HCT116 (cell line): Measurements from ENCODE around the gene CORT. TPM values are rescaled to one million over a fixed set of nuclear protein-coding genes. Genes with fewer than 3 reads are reported as not detected.

Source experiments
- ATAC-seq: fragments of 200-7000 bp; cut with Tn5 transposase; 2 replicates; pipeline ENCODE4 v1.9.1; 2020; ENCODE audit warnings: mild to moderate bottlenecking, moderate library complexity
- BruUV-seq: library from RNA; stranded (reverse); fragments of 400-500 nt; replicated peaks from 2 replicates; lab custom pipeline; 2021; lab: Mats Ljungman, UMichigan
- CTCF ChIA-PET: fragments of 300-600 bp; sonication (Branson Sonifier 250); formaldehyde crosslinking; loops from one replicate; lab custom pipeline; 2021; ENCODE audit warnings: antibody characterized with exemption; lab: Charles Lee
- POLR2A ChIA-PET: fragments of 300-600, 350-600 bp; sonication (Branson Sonifier 250); formaldehyde crosslinking; loops from one replicate; lab custom pipeline; 2021; ENCODE audit warnings: antibody characterized with exemption; lab: Charles Lee
- RAD21 ChIA-PET, 2 experiments: fragments of 300-600 bp; sonication (Branson Sonifier 250); formaldehyde crosslinking; loops; one replicate each; lab custom pipeline; 2023; ENCODE audit warnings: low total read pairs in 2 of 2; ENCODE audit not compliant: uncharacterized antibody in 2 of 2, unreplicated experiment in 2 of 2, low non-redundant PET in 1 of 2; lab: Charles Lee
- DNase-seq: peaks from one replicate; pipeline ENCODE4 v3.0.0-alpha.2; 2010; ENCODE audit warnings: low read depth, low spot score
- H2AFZ ChIP-seq: fragments of 200-600 bp; shearing (Covaris generic), sonication (generic); 2 replicates; pipeline ENCODE4 v1.6.1; 2017; ENCODE audit warnings: low read depth, mixed run types, mixed read lengths, antibody characterized with exemption, low read length; ENCODE audit not compliant: poor library complexity, severe bottlenecking
- H3K27ac ChIP-seq: 2 replicates; pipeline ENCODE4 v1.5.1; 2012; ENCODE audit warnings: low read depth, low read length
- H3K27me3 ChIP-seq: fragments of 200-600 bp; sonication (generic); 2 replicates; pipeline ENCODE4 v1.6.1; 2016; ENCODE audit warnings: mixed run types, low read length, mixed read lengths; ENCODE audit not compliant: insufficient read depth
- H3K36me3 ChIP-seq, 2 experiments: fragments of 200-500 bp in 1 of 2; fragments of 200-600 bp in 1 of 2; sonication (Bioruptor generic) in 1 of 2; sonication (generic) in 1 of 2; 2 replicates each; pipeline versions ENCODE4 v1.5.1 to v1.6.1; 2014 to 2016; ENCODE audit warnings: low read length in 2 of 2, inconsistent platforms in 1 of 2, mixed read lengths in 1 of 2, mixed run types in 1 of 2; ENCODE audit not compliant: insufficient read depth in 2 of 2, control insufficient read depth in 1 of 2
- H3K4me1 ChIP-seq, 2 experiments: fragments of 200-600 bp in 1 of 2; sonication (generic) in 1 of 2; 2 replicates each; pipeline versions ENCODE4 v1.5.1 to v1.6.1; 2012 to 2017; ENCODE audit warnings: low read length in 2 of 2, inconsistent platforms in 1 of 2, mild to moderate bottlenecking in 1 of 2, mixed read lengths in 1 of 2, mixed run types in 1 of 2, moderate library complexity in 1 of 2; ENCODE audit not compliant: insufficient read depth in 2 of 2, control insufficient read depth in 1 of 2
- H3K4me2 ChIP-seq: fragments of 200-600 bp; sonication (generic); 2 replicates; pipeline ENCODE4 v1.6.1; 2017; ENCODE audit warnings: mixed run types, low read length, mixed read lengths
- H3K4me3 ChIP-seq, 2 experiments: fragments of 200-600 bp in 1 of 2; sonication (generic) in 1 of 2; replicated peaks in 1 of 2; 2 replicates each; pipeline ENCODE4 v1.5.1; 2011 to 2016; ENCODE audit warnings: low read length in 2 of 2, control low read depth in 1 of 2, low read depth in 1 of 2, mild to moderate bottlenecking in 1 of 2, mixed read lengths in 1 of 2, mixed run types in 1 of 2
- H3K79me2 ChIP-seq: fragments of 200-600 bp; sonication (generic); 2 replicates; pipeline ENCODE4 v1.6.1; 2017; ENCODE audit warnings: mild to moderate bottlenecking, mixed run types, low read length, moderate library complexity, mixed read lengths; ENCODE audit not compliant: insufficient read depth
- H3K9ac ChIP-seq: fragments of 200-600 bp; sonication (generic); 2 replicates; pipeline ENCODE4 v1.6.1; 2016; ENCODE audit warnings: low read length, mixed read lengths
- H3K9me2 ChIP-seq: fragments of 200-600 bp; sonication (generic), shearing (Covaris generic); 2 replicates; pipeline ENCODE4 v1.6.1; 2017; ENCODE audit warnings: mixed run types, mild to moderate bottlenecking, moderate library complexity; ENCODE audit not compliant: insufficient read depth
- H3K9me3 ChIP-seq, 2 experiments: fragments of 200-500 bp in 1 of 2; fragments of 200-600 bp in 1 of 2; sonication (Bioruptor generic) in 1 of 2; sonication (generic) in 1 of 2; 2 replicates each; pipeline ENCODE4 v1.6.1; 2014 to 2017; ENCODE audit warnings: low read length in 2 of 2, mixed read lengths in 2 of 2, inconsistent platforms in 1 of 2, low read depth in 1 of 2, mild to moderate bottlenecking in 1 of 2, mixed run types in 1 of 2, moderate library complexity in 1 of 2; ENCODE audit not compliant: control insufficient read depth in 1 of 2, insufficient read depth in 1 of 2
- H4K20me1 ChIP-seq: fragments of 200-600 bp; sonication (generic), shearing (Covaris generic); 2 replicates; pipeline ENCODE4 v1.6.1; 2017; ENCODE audit warnings: mixed run types, mild to moderate bottlenecking, moderate library complexity; ENCODE audit not compliant: insufficient read depth
- CTCF ChIP-seq, 3 experiments: fragments of 200-600 bp in 1 of 3; sonication (generic) in 1 of 3; IDR thresholded peaks in 2 of 3; conservative IDR thresholded peaks in 1 of 3; 2 replicates each; pipeline ENCODE4 v1.5.1; 2012 to 2017; ENCODE audit warnings: low read depth in 2 of 3, low read length in 2 of 3, antibody characterized with exemption in 1 of 3, borderline replicate concordance in 1 of 3, control low read depth in 1 of 3, mild to moderate bottlenecking in 1 of 3, mixed read lengths in 1 of 3, mixed run types in 1 of 3, moderate library complexity in 1 of 3; ENCODE audit not compliant: insufficient read depth in 1 of 3
- ELF1 ChIP-seq: IDR thresholded peaks from 2 replicates; pipeline ENCODE4 v1.6.1; 2012; ENCODE audit warnings: low read depth, borderline replicate concordance
- EZH2 ChIP-seq: fragments of 200-600 bp; sonication (generic); IDR thresholded peaks from 2 replicates; pipeline ENCODE4 v1.6.1; 2017; ENCODE audit warnings: antibody characterized with exemption, mixed run types
- EZH2phosphoT487 ChIP-seq: fragments of 200-600 bp; IDR thresholded peaks from 2 replicates; pipeline ENCODE4 v1.6.1; 2018; ENCODE audit warnings: antibody characterized with exemption, borderline replicate concordance
- FOSL1 ChIP-seq: IDR thresholded peaks from 2 replicates; pipeline ENCODE4 v1.6.1; 2012; ENCODE audit warnings: low read depth
- MAX ChIP-seq: IDR thresholded peaks from 2 replicates; pipeline ENCODE4 v1.6.1; 2012
- SP1 ChIP-seq: IDR thresholded peaks from 2 replicates; pipeline ENCODE4 v1.6.1; 2012; ENCODE audit warnings: low read depth
- SRF ChIP-seq: IDR thresholded peaks from 2 replicates; pipeline ENCODE4 v1.6.1; 2012; ENCODE audit warnings: low read depth
- ZBTB33 ChIP-seq: IDR thresholded peaks from 2 replicates; pipeline ENCODE4 v1.6.1; 2011; ENCODE audit warnings: mild to moderate bottlenecking, low read length, moderate library complexity; ENCODE audit not compliant: insufficient replicate concordance; ENCODE audit errors: extremely low read depth
- intact Hi-C: fragments of 100-400 bp; cut with micrococcal nuclease; formaldehyde crosslinking; loops from 2 replicates; pipeline ENCODE4 v1.10.0; 2022
- total RNA-seq: library from RNA; stranded (reverse); gene quantifications from one replicate; pipeline ENCODE4 v1.2.1, GENCODE V29; 2021; ENCODE audit not compliant: unreplicated experiment

The CORT gene
- total RNA-seq, 1 experiment from 2014 or later: 0.84 TPM

- Histone ChIP-seq H3K36me3 (no peaks in the 10 kb centered on the region), H3K4me1 (peaks cover 0 to 8% of the 10 kb centered on the region in 2 experiments; a peak in 3 of 4 replicates), H3K9ac (no peak overlapping the region), H3K79me2 (peaks cover 97% of the 10 kb centered on the region), H3K27me3 (no peaks in the 10 kb centered on the region), H3K9me3 (no peaks in the 10 kb centered on the region), H3K9me2 (no peaks in the 10 kb centered on the region), H3K27ac (no peak overlapping the region), H4K20me1 (peaks cover 5% of the 10 kb centered on the region; the same call in 1 of the 2 replicates), H2AFZ (no peak overlapping the region), H3K4me3 (no peak overlapping the region), H3K4me2 (no peak overlapping the region)
- no TSS peak for BruUV-seq
- ChIA-PET POLR2A (no interaction called here), RAD21 (no interaction called here), CTCF (interaction anchor here (2.4 kb wide), 1 partner anchor 60 kb away, joined by 7 read pairs; the partner anchor contains the start of gene CENPS)
- ATAC-seq (no peak), DNase-seq (no peak)
- intact Hi-C loops: no loop called here
- no peak for TF ChIP-seq SP1
- TF ChIP-seq SRF: no peak
- TF ChIP-seq ELF1: no peak
- no peak for TF ChIP-seq EZH2phosphoT487
- no peak for TF ChIP-seq FOSL1
- no peak for TF ChIP-seq ZBTB33
- TF ChIP-seq MAX: no peak
- TF ChIP-seq CTCF (IDR thresholded peaks at IDR 0.05 in 2 of 3, conservative IDR thresholded peaks at IDR 0.05 in 1 of 3; ENCODE audit: borderline replicate concordance in 1 of 3, insufficient read depth in 1 of 3, low read depth in 2 of 3, low read length in 2 of 3): no peak
- TF ChIP-seq EZH2: no peak
Observed at GRCh38 chr1:10490286-10490970, 40.6 kb downstream of the CORT start.
